Nephron progenitor cell (in vitro differentiated cells): ENCODE results near the gene TBATA.

ENCODE experiments used
- DNase-seq: peaks from one replicate; pipeline ENCODE4 v3.0.0; 2021
- H3K27ac Mint-ChIP-seq: 2 replicates; pipeline ENCODE4 v1.8.0; 2021; ENCODE audit warnings: mild to moderate bottlenecking, moderate library complexity, mixed read lengths
- H3K27me3 Mint-ChIP-seq: 2 replicates; pipeline ENCODE4 v1.8.0; 2021; ENCODE audit warnings: mild to moderate bottlenecking, low read depth, mixed read lengths; ENCODE audit not compliant: poor library complexity
- H3K36me3 Mint-ChIP-seq: 2 replicates; pipeline ENCODE4 v1.8.0; 2021; ENCODE audit warnings: low read depth, mixed read lengths
- H3K4me1 Mint-ChIP-seq: 2 replicates; pipeline ENCODE4 v1.8.0; 2021; ENCODE audit warnings: mixed read lengths
- H3K4me3 Mint-ChIP-seq: 2 replicates; pipeline ENCODE4 v1.8.0; 2021; ENCODE audit warnings: mild to moderate bottlenecking, moderate library complexity, mixed read lengths
- H3K9me3 Mint-ChIP-seq: 2 replicates; pipeline ENCODE4 v1.8.0; 2021; ENCODE audit warnings: mild to moderate bottlenecking, moderate library complexity, mixed read lengths
- TF ChIP-seq, protein P1 (sequence below): fragments of 200-600 bp; sonication (generic); IDR thresholded peaks from 2 replicates; pipeline ENCODE4 v1.5.0; 2021; ENCODE audit warnings: antibody characterized with exemption

Gene TBATA

DNA sequence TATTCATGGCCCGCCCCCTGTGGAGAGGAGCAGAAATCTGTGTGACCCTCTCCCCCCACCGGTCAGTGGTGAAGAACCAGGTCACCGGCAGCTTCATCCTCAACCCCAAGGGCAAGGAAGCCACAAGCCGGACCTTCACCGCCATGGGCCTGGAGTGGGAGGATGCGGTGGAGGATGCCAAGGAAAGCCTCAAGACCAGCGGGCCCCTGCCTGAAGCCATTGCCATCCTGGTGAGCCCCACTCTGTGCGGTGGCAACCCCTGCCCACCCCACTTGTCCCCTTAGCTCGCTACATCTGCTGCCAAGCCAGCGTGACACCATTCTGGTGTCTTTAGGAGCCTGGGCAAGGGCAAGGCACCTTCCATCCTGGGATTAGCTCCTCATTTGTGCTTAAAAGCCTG lies 35.4 kb downstream of the TBATA start:
- peaks cover 15% of the 10 kb centered on the region for H3K4me1 Mint-ChIP-seq
- TF ChIP-seq, protein P1, sequence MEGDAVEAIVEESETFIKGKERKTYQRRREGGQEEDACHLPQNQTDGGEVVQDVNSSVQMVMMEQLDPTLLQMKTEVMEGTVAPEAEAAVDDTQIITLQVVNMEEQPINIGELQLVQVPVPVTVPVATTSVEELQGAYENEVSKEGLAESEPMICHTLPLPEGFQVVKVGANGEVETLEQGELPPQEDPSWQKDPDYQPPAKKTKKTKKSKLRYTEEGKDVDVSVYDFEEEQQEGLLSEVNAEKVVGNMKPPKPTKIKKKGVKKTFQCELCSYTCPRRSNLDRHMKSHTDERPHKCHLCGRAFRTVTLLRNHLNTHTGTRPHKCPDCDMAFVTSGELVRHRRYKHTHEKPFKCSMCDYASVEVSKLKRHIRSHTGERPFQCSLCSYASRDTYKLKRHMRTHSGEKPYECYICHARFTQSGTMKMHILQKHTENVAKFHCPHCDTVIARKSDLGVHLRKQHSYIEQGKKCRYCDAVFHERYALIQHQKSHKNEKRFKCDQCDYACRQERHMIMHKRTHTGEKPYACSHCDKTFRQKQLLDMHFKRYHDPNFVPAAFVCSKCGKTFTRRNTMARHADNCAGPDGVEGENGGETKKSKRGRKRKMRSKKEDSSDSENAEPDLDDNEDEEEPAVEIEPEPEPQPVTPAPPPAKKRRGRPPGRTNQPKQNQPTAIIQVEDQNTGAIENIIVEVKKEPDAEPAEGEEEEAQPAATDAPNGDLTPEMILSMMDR = no peak

DNA sequence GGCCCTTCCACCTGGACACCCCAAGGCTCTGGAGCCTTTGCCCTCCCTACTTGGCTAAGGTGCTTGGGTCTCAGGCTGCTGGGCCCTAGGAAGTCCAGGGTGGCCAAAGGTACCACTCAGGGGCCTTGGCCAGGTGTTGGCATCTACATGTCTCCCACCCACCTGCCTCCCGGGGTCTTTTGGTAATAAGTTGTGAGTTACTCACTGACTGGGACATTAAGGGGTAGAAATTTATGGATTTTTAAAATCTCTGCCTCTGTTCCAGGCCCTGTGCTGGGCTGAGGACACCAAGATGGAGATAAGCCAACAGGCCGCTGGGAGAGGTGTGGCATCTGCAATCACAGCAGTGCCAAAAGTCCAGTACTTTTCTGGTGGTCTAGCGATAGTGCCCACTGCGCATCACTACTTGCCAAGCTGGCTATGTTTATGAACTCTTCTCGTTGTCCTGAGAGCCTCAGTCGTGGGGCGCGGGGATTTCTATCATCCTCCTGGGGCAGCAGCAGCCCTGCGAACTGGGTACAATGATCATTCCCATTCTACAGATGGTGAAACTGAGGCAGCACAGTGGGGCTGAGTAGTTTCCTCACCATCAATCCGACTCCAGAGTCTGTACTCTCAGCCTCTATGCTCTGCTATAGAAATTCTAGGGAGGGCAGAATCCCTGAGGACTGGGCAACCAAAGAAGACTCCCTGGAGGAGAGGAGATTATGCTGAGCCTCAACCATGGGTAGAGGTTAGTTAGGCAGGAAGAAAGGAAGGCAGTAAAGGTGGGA lies 36.2 kb downstream of the TBATA start:
- TF ChIP-seq, protein P1 = no peak
- Mint-ChIP-seq H3K27ac (no peak overlapping the region), H3K4me3 (no peak overlapping the region), H3K27me3 (peaks cover 22% of the 10 kb centered on the region), H3K36me3 (no peaks in the 10 kb centered on the region), H3K9me3 (no peaks in the 10 kb centered on the region), H3K4me1 (peaks cover 7% of the 10 kb centered on the region)
- DNase-seq = no peak

More for the DNA sequence above, 35.4 kb downstream of the TBATA start:
- DNase-seq = no peak
- Mint-ChIP-seq H3K36me3 (no peaks in the 10 kb centered on the region), H3K27ac (no peak overlapping the region), H3K4me3 (no peak overlapping the region), H3K27me3 (peaks cover 22% of the 10 kb centered on the region), H3K9me3 (no peaks in the 10 kb centered on the region)

DNA sequence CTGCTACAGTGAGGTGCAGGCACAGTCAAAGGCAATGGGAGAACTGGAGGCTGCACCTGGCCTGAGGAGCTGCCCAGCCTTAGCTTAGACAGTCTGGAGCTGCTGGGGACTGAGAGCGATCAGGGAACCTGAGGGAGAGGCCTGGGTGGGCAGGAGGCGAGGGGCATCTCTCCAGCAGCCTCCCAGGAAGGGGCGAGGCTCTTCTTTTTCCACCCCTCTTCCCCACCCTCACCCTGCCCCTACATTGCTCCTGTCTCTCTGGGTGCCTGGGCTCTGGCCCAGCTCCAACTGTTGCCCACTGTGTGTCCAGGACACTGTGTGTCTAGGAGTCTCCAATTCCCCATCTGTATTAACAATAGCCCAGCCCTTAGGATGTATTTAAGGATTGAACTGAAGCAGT lies 36.9 kb downstream of the TBATA start:
- H3K4me1 Mint-ChIP-seq = peaks cover 7% of the 10 kb centered on the region
- TF ChIP-seq, protein P1 = no peak
- H3K36me3 Mint-ChIP-seq = no peaks in the 10 kb centered on the region
- no peak overlapping the region for H3K4me3 Mint-ChIP-seq
- no peak for DNase-seq
- no peaks in the 10 kb centered on the region for H3K9me3 Mint-ChIP-seq
- H3K27ac Mint-ChIP-seq = no peak overlapping the region
- peaks cover 21% of the 10 kb centered on the region for H3K27me3 Mint-ChIP-seq

DNA sequence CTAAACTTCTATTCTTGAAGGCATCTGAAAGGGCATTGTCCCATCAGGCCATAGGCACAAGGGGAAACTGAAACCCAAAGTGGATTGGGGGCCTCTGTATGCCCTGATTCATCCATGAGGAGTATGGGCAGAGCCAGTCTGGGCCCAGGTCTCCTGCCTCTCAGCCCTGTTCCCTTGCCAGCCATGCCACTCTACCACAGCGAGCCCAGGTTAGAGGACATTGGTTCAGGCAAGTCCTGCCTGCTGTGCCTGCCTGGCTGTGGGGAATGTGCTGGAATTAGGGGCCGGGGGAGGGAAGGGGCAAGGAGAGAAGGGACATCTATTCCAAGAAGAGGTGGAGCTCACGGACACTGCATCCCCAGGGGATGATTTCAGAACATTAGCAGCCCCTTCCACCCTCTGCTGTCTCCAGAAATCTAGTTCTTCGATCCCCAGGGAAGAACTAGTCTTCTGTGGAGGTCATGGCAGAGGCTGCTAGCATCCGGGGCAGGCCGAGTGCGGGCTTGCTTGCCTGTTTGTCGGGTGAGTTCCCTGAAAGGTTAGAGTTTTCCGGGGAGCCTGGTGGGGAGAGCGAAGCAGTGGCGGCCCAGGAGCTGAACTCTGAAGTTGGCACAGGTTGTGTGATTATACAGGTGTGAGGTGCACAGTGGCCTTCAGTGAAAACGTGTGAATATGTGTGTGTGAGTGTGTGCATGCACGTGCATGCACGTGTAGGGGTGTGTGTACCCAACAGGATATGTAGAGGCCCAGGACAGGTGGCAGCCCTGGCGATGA lies 37.8 kb downstream of the TBATA start:
- no peaks in the 10 kb centered on the region for H3K36me3 Mint-ChIP-seq
- peaks cover 16% of the 10 kb centered on the region for H3K4me1 Mint-ChIP-seq
- H3K27me3 Mint-ChIP-seq = peaks cover 17% of the 10 kb centered on the region
- TF ChIP-seq, protein P1 = no peak
- H3K9me3 Mint-ChIP-seq = no peaks in the 10 kb centered on the region
- DNase-seq = no peak
- no peak overlapping the region for H3K4me3 Mint-ChIP-seq
- H3K27ac Mint-ChIP-seq = no peak overlapping the region

DNA sequence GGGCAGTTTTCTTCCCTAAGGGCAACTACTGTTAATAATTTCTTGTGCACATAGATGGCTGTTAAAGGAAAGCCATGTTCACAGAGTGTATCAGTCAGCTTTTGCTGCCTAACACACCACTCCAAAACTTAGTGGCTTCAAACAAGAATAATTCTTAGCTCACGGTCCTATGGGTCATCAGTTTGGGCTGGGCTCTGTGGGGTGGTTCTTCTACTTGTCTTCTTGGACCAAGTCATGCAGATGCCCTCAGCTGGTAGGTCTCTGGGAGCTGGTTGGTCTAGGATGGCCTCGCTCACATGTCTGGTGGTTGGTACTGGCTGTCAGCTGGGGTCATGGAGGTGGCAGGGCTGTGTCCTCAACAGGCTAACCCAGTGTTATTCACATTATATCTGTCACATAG lies 39.6 kb downstream of the TBATA start:
- Mint-ChIP-seq H3K4me3 (no peak overlapping the region), H3K36me3 (no peaks in the 10 kb centered on the region), H3K27ac (no peak overlapping the region), H3K27me3 (peaks cover 28% of the 10 kb centered on the region), H3K4me1 (peaks cover 19% of the 10 kb centered on the region), H3K9me3 (no peaks in the 10 kb centered on the region)
- TF ChIP-seq, protein P1 = no peak
- no peak for DNase-seq
